Small intestine (tissue), 7 donors: ENCODE data around the gene STPG4. TPM values are rescaled to one million over a fixed set of nuclear protein-coding genes. Genes with fewer than 3 reads are reported as not detected.

ENCODE experiments used
- DNase-seq, 2 donors: peaks; one replicate each; pipeline versions ENCODE4 v3.0.0 to v3.0.0-alpha.2; 2013
- FAIRE-seq: peaks from 2 replicates; lab custom pipeline; 2012; peaks lifted over from hg19 to GRCh38; lab: Jason Lieb, UNC
- H3K27ac ChIP-seq, 3 donors: one replicate each; pipeline ENCODE4 v1.5.1; 2013; ENCODE audit warnings: low read length in 2 of 3, mild to moderate bottlenecking in 2 of 3, control low read depth in 1 of 3, inconsistent platforms in 1 of 3, low read depth in 1 of 3, moderate library complexity in 1 of 3
- H3K27me3 ChIP-seq, 3 donors: one replicate each; pipeline ENCODE4 v1.6.1; 2013; ENCODE audit warnings: low read length in 3 of 3, inconsistent platforms in 1 of 3; ENCODE audit not compliant: control insufficient read depth in 3 of 3, insufficient read depth in 3 of 3
- H3K36me3 ChIP-seq, 3 donors: one replicate each; pipeline ENCODE4 v1.6.1; 2013; ENCODE audit warnings: low read length in 3 of 3, inconsistent platforms in 1 of 3, low read depth in 1 of 3, mild to moderate bottlenecking in 1 of 3, moderate library complexity in 1 of 3; ENCODE audit not compliant: control insufficient read depth in 3 of 3, insufficient read depth in 2 of 3
- H3K4me1 ChIP-seq, 3 donors: one replicate each; pipeline ENCODE4 v1.6.1; 2013; ENCODE audit warnings: low read length in 2 of 3, inconsistent platforms in 1 of 3, low read depth in 1 of 3, mild to moderate bottlenecking in 1 of 3, moderate library complexity in 1 of 3; ENCODE audit not compliant: control insufficient read depth in 3 of 3, insufficient read depth in 2 of 3
- H3K4me3 ChIP-seq, 3 donors: one replicate each; pipeline ENCODE4 v1.5.1; 2013; ENCODE audit warnings: low read length in 3 of 3, control low read depth in 1 of 3, inconsistent platforms in 1 of 3, low read depth in 1 of 3, mild to moderate bottlenecking in 1 of 3, moderate library complexity in 1 of 3
- H3K9me3 ChIP-seq, 2 donors: one replicate each; pipeline ENCODE4 v1.6.1; 2013; ENCODE audit warnings: low read depth in 1 of 2, low read length in 1 of 2; ENCODE audit not compliant: control insufficient read depth in 2 of 2, insufficient read depth in 1 of 2
- WGBS, 3 donors: extraction: QIAGEN DNeasy Blood & Tissue Kit; methylation state at CpG; one replicate each; pipeline ENCODE4 v1.1.7; 2013; 5-methylcytosine and 5-hydroxymethylcytosine counted together
- polyA plus RNA-seq, 4 donors: library from polyadenylated mRNA; stranded (reverse) in 3 of 4; unstranded in 1 of 4; fragments of 200-250 nt in 3 of 4; fragments of 120-200 nt in 1 of 4; gene quantifications; one replicate each; pipeline versions ENCODE4 v1.2.1 to v1.2.3, GENCODE V29; 2013
- donor health status: healthy with polysubstance abuse.
- donor health status: control.
- donor health status: control.
- donor health status: Bipolar disorder and iron deficiency.
- donor health status: healthy.

STPG4 gene
- polyA plus RNA-seq, 4 donors, result 0.06 to 0.12 TPM; not detected in 2

DNA sequence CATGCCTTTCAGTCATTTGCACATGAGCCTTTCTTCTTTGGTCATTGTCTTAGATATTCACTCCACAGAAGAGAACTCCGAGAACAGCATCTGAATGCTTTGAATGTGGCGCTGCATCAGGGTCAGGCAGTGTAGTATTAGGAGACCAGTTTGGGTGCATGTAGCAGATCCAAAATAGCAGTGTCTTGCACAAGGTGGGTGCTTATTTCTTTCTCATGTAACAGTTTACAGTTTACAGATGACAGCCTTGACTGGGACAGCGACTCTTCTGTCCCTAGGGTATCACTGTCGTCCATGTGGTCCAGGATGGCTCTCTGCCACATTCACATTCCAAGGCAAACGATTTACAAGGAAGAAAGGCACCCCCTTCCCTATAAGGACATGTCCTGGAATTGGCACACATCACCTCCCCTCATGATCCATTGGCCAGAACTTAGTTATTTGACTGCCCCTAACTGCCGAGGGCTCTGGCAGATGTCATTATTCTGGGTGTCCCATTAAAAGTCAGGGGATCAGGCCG, 101.0 kb downstream of the STPG4 start:
- WGBS, 3 donors, result 76 to 92% (median 86%) methylated on average over 7 of the region's 7 CpGs
- Histone ChIP-seq H3K9me3 (no peaks in the 10 kb centered on the region), H3K4me3 (no peak overlapping the region), H3K27me3 (no peaks in the 10 kb centered on the region), H3K4me1 (peaks cover 0 to 24% (median 9%) of the 10 kb centered on the region in 3 donors), H3K27ac (no peak overlapping the region), H3K36me3 (peaks cover 3 to 66% (median 33%) of the 10 kb centered on the region in 3 donors)
- DNase-seq (no peak), FAIRE-seq (no peak)

- no peaks in the 10 kb centered on the region for H3K27me3 ChIP-seq
- FAIRE-seq (no peak), DNase-seq (no peak)
- no peaks in the 10 kb centered on the region for H3K9me3 ChIP-seq
- H3K4me1 ChIP-seq, result peaks cover 0 to 16% (median 9%) of the 10 kb centered on the region in 3 donors
- 93 to 97% (median 97%) methylated on average over 7 of the region's 7 CpGs for WGBS, 3 donors
- H3K27ac ChIP-seq, result no peak overlapping the region
- H3K36me3 ChIP-seq, result peaks cover 3 to 77% (median 31%) of the 10 kb centered on the region in 3 donors
- no peak overlapping the region for H3K4me3 ChIP-seq
These were observed 102.3 kb downstream of the STPG4 start for GRCh38 chr2:47052847-47053246.

- Histone ChIP-seq H3K4me3 (no peak overlapping the region), H3K4me1 (peaks cover 0 to 4% (median 0%) of the 10 kb centered on the region in 3 donors), H3K9me3 (no peaks in the 10 kb centered on the region), H3K27me3 (no peaks in the 10 kb centered on the region), H3K27ac (no peak overlapping the region), H3K36me3 (peaks cover 6 to 81% (median 30%) of the 10 kb centered on the region in 3 donors)
- FAIRE-seq (no peak), DNase-seq (no peak)
- WGBS, 3 donors, result 92 to 97% (median 97%) methylated on average over 12 of the region's 12 CpGs
These were observed 103.5 kb downstream of the STPG4 start for GRCh38 chr2:47051562-47051961.

DNA sequence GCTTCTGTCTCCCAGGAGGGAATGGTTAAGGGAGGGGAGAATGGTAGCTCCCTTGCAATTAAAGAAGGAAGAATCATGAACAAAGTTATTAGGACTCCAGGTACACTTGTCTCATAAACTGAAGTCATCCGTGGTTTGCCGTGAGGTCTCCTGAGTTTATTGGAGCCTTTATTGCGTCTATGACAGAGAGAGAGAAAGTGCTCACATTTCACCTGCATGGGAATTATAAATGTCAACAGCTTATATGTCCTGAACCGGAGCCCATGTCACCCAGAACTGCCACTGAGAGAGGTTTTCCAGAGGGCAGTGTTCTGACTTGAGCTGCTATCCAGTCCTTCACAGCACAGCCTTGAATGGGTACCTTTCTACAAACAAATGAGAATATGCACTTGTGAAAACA, 104.3 kb downstream of the STPG4 start:
- 83 to 89% (median 86%) methylated on average over 4 of the region's 4 CpGs for WGBS, 3 donors
- DNase-seq (no peak), FAIRE-seq (no peak)
- no peaks in the 10 kb centered on the region for H3K4me1 ChIP-seq
- H3K36me3 ChIP-seq, result peaks cover 9 to 82% (median 31%) of the 10 kb centered on the region in 3 donors
- no peaks in the 10 kb centered on the region for H3K9me3 ChIP-seq
- no peak overlapping the region for H3K27ac ChIP-seq
- no peak overlapping the region for H3K4me3 ChIP-seq
- no peaks in the 10 kb centered on the region for H3K27me3 ChIP-seq

- Histone ChIP-seq H3K9me3 (no peaks in the 10 kb centered on the region), H3K4me3 (no peak overlapping the region), H3K36me3 (peaks cover 9 to 81% (median 33%) of the 10 kb centered on the region in 3 donors), H3K27ac (no peak overlapping the region), H3K4me1 (no peaks in the 10 kb centered on the region), H3K27me3 (no peaks in the 10 kb centered on the region)
- DNase-seq, result no peak
- 80 to 86% (median 82%) methylated on average over 6 of the region's 6 CpGs for WGBS, 3 donors
- FAIRE-seq, result no peak
These were observed 104.9 kb downstream of the STPG4 start for GRCh38 chr2:47050021-47050760.

DNA sequence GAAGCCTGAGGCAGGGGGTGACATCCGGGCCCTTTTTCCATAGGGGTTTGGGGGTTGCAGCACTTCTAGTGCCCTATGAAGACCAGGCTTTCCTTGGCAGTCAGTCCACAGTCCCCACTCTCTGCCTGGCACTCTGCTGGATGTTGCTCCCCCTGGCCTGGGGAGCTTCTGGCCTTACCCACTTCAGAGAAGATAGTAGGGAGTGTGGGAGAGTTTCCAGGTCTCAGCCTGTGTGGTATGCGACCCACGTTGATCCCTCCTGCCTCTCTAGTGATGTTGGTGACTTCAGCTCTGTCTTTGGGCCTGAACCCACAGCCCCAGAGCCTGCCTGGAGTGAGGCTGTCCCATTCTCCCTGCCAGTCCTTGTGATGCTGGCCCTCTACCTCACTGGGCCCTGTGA, 105.6 kb downstream of the STPG4 start:
- 81 to 90% (median 88%) methylated on average over 3 of the region's 3 CpGs for WGBS, 3 donors
- Histone ChIP-seq H3K27me3 (no peaks in the 10 kb centered on the region), H3K36me3 (peaks cover 9 to 81% (median 33%) of the 10 kb centered on the region in 3 donors), H3K9me3 (no peaks in the 10 kb centered on the region), H3K4me3 (no peak overlapping the region), H3K27ac (no peak overlapping the region), H3K4me1 (no peaks in the 10 kb centered on the region)
- DNase-seq (no peak), FAIRE-seq (no peak)

DNA sequence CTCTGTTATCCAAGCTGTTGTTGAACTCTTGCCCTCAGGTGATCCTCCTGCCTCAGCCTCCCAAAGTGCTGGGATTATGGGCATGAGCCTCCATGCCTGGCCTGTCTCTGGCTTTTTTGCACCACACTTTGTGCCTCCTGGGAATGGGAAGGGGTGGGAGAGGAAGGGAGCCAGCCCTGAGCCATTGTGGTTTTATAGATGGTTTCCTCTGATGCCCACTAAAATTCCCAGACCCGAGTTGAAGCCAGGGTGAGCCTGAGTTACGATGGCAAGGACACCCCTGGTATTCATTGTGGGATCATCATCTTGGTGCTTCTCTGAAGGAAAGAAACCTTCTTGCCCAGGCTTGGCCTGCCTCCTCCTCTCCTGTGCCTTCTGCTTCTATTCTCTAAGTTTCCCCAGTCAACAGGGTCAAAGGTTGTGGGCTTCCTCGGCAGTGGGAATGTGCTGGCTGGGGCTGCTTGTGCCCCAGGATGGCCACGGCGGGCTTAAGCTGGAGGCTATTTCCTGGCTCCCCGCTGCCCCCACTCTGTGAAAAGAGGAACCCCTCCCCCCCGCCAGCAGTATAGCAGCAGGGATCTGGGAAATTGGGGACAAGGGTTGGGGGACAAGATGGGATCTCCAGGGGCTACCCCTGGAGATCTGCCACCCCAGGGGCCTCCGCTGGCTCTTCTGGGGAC, 106.2 kb downstream of the STPG4 start:
- DNase-seq, result no peak
- Histone ChIP-seq H3K27me3 (no peaks in the 10 kb centered on the region), H3K4me1 (no peaks in the 10 kb centered on the region), H3K9me3 (no peaks in the 10 kb centered on the region), H3K36me3 (peaks cover 9 to 80% (median 31%) of the 10 kb centered on the region in 3 donors), H3K27ac (no peak overlapping the region), H3K4me3 (no peak overlapping the region)
- WGBS, 3 donors, result 79 to 87% (median 83%) methylated on average over 8 of the region's 8 CpGs
- FAIRE-seq, result no peak

DNA sequence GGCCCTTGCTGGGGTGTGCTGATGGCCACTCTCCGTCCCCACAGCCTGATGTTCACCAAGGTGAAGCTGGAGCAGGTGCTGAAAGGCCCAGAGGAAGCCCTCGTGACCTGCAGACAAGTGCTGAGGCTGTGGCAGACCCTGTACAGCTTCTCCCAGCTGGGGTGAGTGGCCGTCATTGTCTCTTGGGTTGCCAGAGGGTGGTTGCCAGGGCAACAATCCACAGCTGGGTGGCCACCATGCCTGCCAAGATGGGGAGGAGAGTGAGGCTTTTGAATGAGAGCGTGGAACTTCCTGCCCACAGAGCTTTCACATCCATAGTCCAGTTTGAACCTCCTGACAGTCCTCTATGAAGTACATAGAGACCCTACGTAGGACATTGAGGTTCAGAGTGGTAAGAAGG, 108.8 kb downstream of the STPG4 start:
- FAIRE-seq, result no peak
- Histone ChIP-seq H3K36me3 (peaks cover 9 to 75% (median 14%) of the 10 kb centered on the region in 3 donors), H3K27me3 (no peaks in the 10 kb centered on the region), H3K9me3 (no peaks in the 10 kb centered on the region), H3K4me3 (no peak overlapping the region), H3K27ac (no peak overlapping the region), H3K4me1 (no peaks in the 10 kb centered on the region)
- DNase-seq, result no peak
- WGBS, 3 donors, result 77 to 91% (median 90%) methylated on average over 5 of the region's 5 CpGs
